A673 (cell line): Measurements from ENCODE around the gene TNS4. TPM values are rescaled to one million over a fixed set of nuclear protein-coding genes. Genes with fewer than 3 reads are reported as not detected.

Source experiments
- BruUV-seq: library from RNA; stranded (reverse); fragments of 400-500 nt; replicated peaks from 2 replicates; lab custom pipeline; 2021; lab: Mats Ljungman, UMichigan
- CTCF ChIA-PET: fragments of 300-600 bp; sonication (Branson Sonifier 250); formaldehyde crosslinking; loops from one replicate; lab custom pipeline; 2022; ENCODE audit warnings: antibody characterized with exemption; lab: Charles Lee
- POLR2A ChIA-PET: fragments of 300-600 bp; sonication (Branson Sonifier 250); formaldehyde crosslinking; loops from one replicate; lab custom pipeline; 2022; ENCODE audit warnings: antibody characterized with exemption; ENCODE audit not compliant: low non-redundant PET; lab: Charles Lee
- DNase-seq: peaks from one replicate; pipeline ENCODE4 v3.0.0-alpha.2; 2015; ENCODE audit warnings: low spot score
- H3K27ac ChIP-seq: fragments of 200-600 bp; sonication (generic); 2 replicates; pipeline ENCODE4 v1.5.1; 2016; ENCODE audit warnings: mixed run types, low read depth, mild to moderate bottlenecking, mixed read lengths, antibody characterized with exemption, low read length; ENCODE audit not compliant: poor library complexity, severe bottlenecking
- H3K27me3 ChIP-seq: fragments of 200-600 bp; sonication (generic); replicated peaks from 2 replicates; pipeline ENCODE4 v1.6.1; 2017; ENCODE audit warnings: mixed run types, low read depth, mild to moderate bottlenecking, mixed read lengths, antibody characterized with exemption, low read length; ENCODE audit not compliant: insufficient read depth, poor library complexity
- H3K36me3 ChIP-seq: fragments of 200-600 bp; sonication (generic); 2 replicates; pipeline ENCODE4 v1.6.1; 2016; ENCODE audit warnings: mixed run types, mild to moderate bottlenecking, mixed read lengths, antibody characterized with exemption, low read length; ENCODE audit not compliant: insufficient read depth, poor library complexity, severe bottlenecking
- H3K4me1 ChIP-seq: fragments of 200-600 bp; sonication (generic); 2 replicates; pipeline ENCODE4 v1.6.1; 2017; ENCODE audit warnings: mixed run types, mild to moderate bottlenecking, mixed read lengths, antibody characterized with exemption, low read length; ENCODE audit not compliant: insufficient read depth, poor library complexity, severe bottlenecking
- H3K4me3 ChIP-seq: fragments of 200-600 bp; sonication (generic); 2 replicates; pipeline ENCODE4 v1.5.1; 2016; ENCODE audit warnings: low read depth, mixed run types, mild to moderate bottlenecking, mixed read lengths, low read length; ENCODE audit not compliant: poor library complexity, severe bottlenecking
- H3K9me3 ChIP-seq: fragments of 200-600 bp; sonication (generic); 2 replicates; pipeline ENCODE4 v1.6.1; 2016; ENCODE audit warnings: mixed run types, low read depth, mild to moderate bottlenecking, mixed read lengths, antibody characterized with exemption, low read length; ENCODE audit not compliant: poor library complexity, severe bottlenecking
- CTCF ChIP-seq: fragments of 300-800, 200-600 bp; sonication (generic); conservative IDR thresholded peaks from 2 replicates; pipeline ENCODE4 v1.5.1; 2017; ENCODE audit warnings: low read depth, mild to moderate bottlenecking, antibody characterized with exemption, low read length, moderate library complexity, mixed read lengths
- EZH2 ChIP-seq: fragments of 200-600 bp; sonication (generic); IDR thresholded peaks from 2 replicates; pipeline ENCODE4 v1.6.1; 2017; ENCODE audit warnings: borderline replicate concordance, low read depth, mild to moderate bottlenecking, mixed read lengths, antibody characterized with exemption, low read length; ENCODE audit not compliant: poor library complexity, severe bottlenecking
- intact Hi-C: fragments of 100-400 bp; cut with micrococcal nuclease; formaldehyde crosslinking; loops from one replicate; pipeline ENCODE4 v1.10.0; 2022; ENCODE audit not compliant: unreplicated experiment
- total RNA-seq: library from RNA; stranded (reverse); gene quantifications from 2 replicates; pipeline ENCODE4 v1.2.3, GENCODE V29; 2021

The TNS4 gene
- total RNA-seq, 1 experiment from 2014 or later, result not detected

- H3K27ac ChIP-seq, result no peak overlapping the region
- H3K27me3 ChIP-seq, result no peaks in the 10 kb centered on the region
- no peaks in the 10 kb centered on the region for H3K9me3 ChIP-seq
- no peaks in the 10 kb centered on the region for H3K36me3 ChIP-seq
- no peak for TF ChIP-seq CTCF
- no peak for TF ChIP-seq EZH2
- intact Hi-C loops, result loop anchor here (10.0 kb wide), 1 partner anchor 92 kb away; the partner anchor contains the start of gene IGFBP4
- no peak overlapping the region for H3K4me3 ChIP-seq
- ChIA-PET CTCF (no interaction called here), POLR2A (no interaction called here)
- no TSS peak for BruUV-seq
- H3K4me1 ChIP-seq, result no peaks in the 10 kb centered on the region
- no peak for DNase-seq
Observed at GRCh38 chr17:40536295-40537171, 35.1 kb upstream of the TNS4 start.

GRCh38 chr17:40535924-40536294 is 34.5 kb upstream of the TNS4 start:
- no peak for DNase-seq
- no peak overlapping the region for H3K4me3 ChIP-seq
- TF ChIP-seq CTCF, result no peak
- no peak for TF ChIP-seq EZH2
- no TSS peak for BruUV-seq
- no peaks in the 10 kb centered on the region for H3K4me1 ChIP-seq
- H3K9me3 ChIP-seq, result no peaks in the 10 kb centered on the region
- no peaks in the 10 kb centered on the region for H3K36me3 ChIP-seq
- ChIA-PET POLR2A (no interaction called here), CTCF (no interaction called here)
- intact Hi-C loops, result loop anchor here (10.0 kb wide), 1 partner anchor 91 kb away; the partner anchor contains the start of gene IGFBP4
- no peak overlapping the region for H3K27ac ChIP-seq
- H3K27me3 ChIP-seq, result no peaks in the 10 kb centered on the region

- H3K4me1 ChIP-seq, result no peaks in the 10 kb centered on the region
- no peaks in the 10 kb centered on the region for H3K27me3 ChIP-seq
- BruUV-seq, result no TSS peak
- H3K9me3 ChIP-seq, result no peaks in the 10 kb centered on the region
- DNase-seq, result no peak
- ChIA-PET POLR2A (no interaction called here), CTCF (interaction anchor here (0.7 to 0.8 kb wide), 3 partner anchors 12 to 95 kb away, joined by 3 to 4 read pairs (median 4); no protein-coding TSS in a partner anchor)
- H3K36me3 ChIP-seq, result no peaks in the 10 kb centered on the region
- no peak overlapping the region for H3K4me3 ChIP-seq
- intact Hi-C loops, result loop anchor here (10.0 kb wide), 1 partner anchor 91 kb away; the partner anchor contains the start of gene IGFBP4
- TF ChIP-seq CTCF (no peak), EZH2 (no peak)
- no peak overlapping the region for H3K27ac ChIP-seq
Observed at GRCh38 chr17:40535438-40535837, 34.0 kb upstream of the TNS4 start.
